Stimulated activated naive B cell treated with anti-CD40 and anti-IgM and Interleukin-4, amounts not matched to agents 10 μg/mL and 1 μg/mL and 100 μg/mL, for 72 hours (primary cell): ENCODE results near the gene HRH2.
"Not testable (repeated sequence)": the region's sequence is repeated elsewhere in the genome, so short reads cannot be mapped to it uniquely, and the experiment has no call there.

Source experiments
- ATAC-seq, 2 donors: fragments of 150-1000 bp; cut with Tn5 transposase; replicated peaks; 2 replicates each; pipeline ENCODE4 v1.10.0; 2021; ENCODE audit warnings: moderate library complexity in 1 of 2
- DNase-seq: peaks from one replicate; pipeline ENCODE4 v3.0.0; 2021
- H3K27ac Mint-ChIP-seq: one replicate; pipeline ENCODE4 v1.8.0; 2022; ENCODE audit warnings: mild to moderate bottlenecking, mixed read lengths
- H3K27me3 Mint-ChIP-seq, 2 donors: one replicate each; pipeline ENCODE4 v1.8.0; 2022; ENCODE audit warnings: mixed read lengths in 2 of 2
- H3K36me3 Mint-ChIP-seq, 2 donors: one replicate each; pipeline ENCODE4 v1.8.0; 2022; ENCODE audit warnings: mixed read lengths in 2 of 2, mild to moderate bottlenecking in 1 of 2
- H3K4me1 Mint-ChIP-seq, 2 donors: one replicate each; pipeline ENCODE4 v1.8.0; 2022; ENCODE audit warnings: mixed read lengths in 2 of 2, mild to moderate bottlenecking in 1 of 2
- H3K4me3 Mint-ChIP-seq, 2 donors: one replicate each; pipeline ENCODE4 v1.8.0; 2022; ENCODE audit warnings: mild to moderate bottlenecking in 2 of 2, mixed read lengths in 2 of 2, moderate library complexity in 1 of 2
- H3K9me3 Mint-ChIP-seq, 2 donors: one replicate each; pipeline ENCODE4 v1.8.0; 2022; ENCODE audit warnings: mixed read lengths in 2 of 2, mild to moderate bottlenecking in 1 of 2

The HRH2 gene

GRCh38 chr5:175714479-175715085 lies 56.7 kb downstream of the HRH2 start:
- no peak for DNase-seq
- H3K9me3 Mint-ChIP-seq, result peaks cover 14 to 16% of the 10 kb centered on the region in 2 donors
- no peak for ATAC-seq
- H3K36me3 Mint-ChIP-seq, result no peaks in the 10 kb centered on the region
- no peak overlapping the region for H3K4me3 Mint-ChIP-seq
- H3K27ac Mint-ChIP-seq, result no peak overlapping the region
- H3K27me3 Mint-ChIP-seq, result peaks cover 20 to 23% of the 10 kb centered on the region in 2 donors
- H3K4me1 Mint-ChIP-seq, result no peaks in the 10 kb centered on the region

- DNase-seq (no peak), ATAC-seq (no peak)
- no peak overlapping the region for H3K4me3 Mint-ChIP-seq
- H3K4me1 Mint-ChIP-seq, result no peaks in the 10 kb centered on the region
- peaks cover 14 to 16% of the 10 kb centered on the region in 2 donors for H3K9me3 Mint-ChIP-seq
- no peak overlapping the region for H3K27ac Mint-ChIP-seq
- H3K27me3 Mint-ChIP-seq, result peaks cover 20 to 24% of the 10 kb centered on the region in 2 donors
- no peaks in the 10 kb centered on the region for H3K36me3 Mint-ChIP-seq
Observed at GRCh38 chr5:175715627-175716522, 58.0 kb downstream of the HRH2 start.

GRCh38 chr5:175717837-175718236 lies 60.0 kb downstream of the HRH2 start:
- Mint-ChIP-seq H3K4me3 (no peak overlapping the region), H3K27me3 (peaks cover 8 to 24% of the 10 kb centered on the region in 2 donors), H3K9me3 (peaks cover 14 to 16% of the 10 kb centered on the region in 2 donors), H3K36me3 (no peaks in the 10 kb centered on the region), H3K27ac (no peak overlapping the region), H3K4me1 (no peaks in the 10 kb centered on the region)
- ATAC-seq (no peak), DNase-seq (no peak)

GRCh38 chr5:175718401-175719108 lies 60.7 kb downstream of the HRH2 start:
- Mint-ChIP-seq H3K9me3 (peaks cover 14 to 16% of the 10 kb centered on the region in 2 donors), H3K36me3 (no peaks in the 10 kb centered on the region), H3K27me3 (peaks cover 8 to 24% of the 10 kb centered on the region in 2 donors), H3K4me1 (no peaks in the 10 kb centered on the region), H3K27ac (no peak overlapping the region), H3K4me3 (no peak overlapping the region)
- ATAC-seq (no peak), DNase-seq (no peak)

GRCh38 chr5:175719109-175719432 lies 61.2 kb downstream of the HRH2 start:
- not testable (repeated sequence) for H3K27ac Mint-ChIP-seq, H3K4me1 Mint-ChIP-seq, H3K4me3 Mint-ChIP-seq, H3K36me3 Mint-ChIP-seq, ATAC-seq, DNase-seq
- Mint-ChIP-seq H3K9me3 (peaks cover 14 to 16% of the 10 kb centered on the region in 2 donors), H3K27me3 (peaks cover 8 to 24% of the 10 kb centered on the region in 2 donors)

- H3K4me3 Mint-ChIP-seq, result no peak overlapping the region
Observed at GRCh38 chr5:175724314-175725275, 66.7 kb downstream of the HRH2 start.

GRCh38 chr5:175728316-175728715 lies 70.4 kb downstream of the HRH2 start:
- Mint-ChIP-seq H3K36me3 (no peaks in the 10 kb centered on the region), H3K27ac (no peak overlapping the region), H3K4me3 (no peak overlapping the region), H3K4me1 (peaks cover 7 to 8% of the 10 kb centered on the region in 2 donors), H3K27me3 (peaks cover 35 to 49% of the 10 kb centered on the region in 2 donors), H3K9me3 (peaks cover 0 to 1% of the 10 kb centered on the region in 2 donors)
- DNase-seq, result no peak
- no peak for ATAC-seq

More at GRCh38 chr5:175724314-175725275, 66.7 kb downstream of the HRH2 start:
- Mint-ChIP-seq H3K27ac (no peak overlapping the region), H3K4me1 (peaks cover 1 to 2% of the 10 kb centered on the region in 2 donors), H3K36me3 (no peaks in the 10 kb centered on the region), H3K27me3 (peaks cover 18 to 21% of the 10 kb centered on the region in 2 donors), H3K9me3 (peaks cover 0 to 1% of the 10 kb centered on the region in 2 donors)
- DNase-seq (no peak), ATAC-seq (no peak)

- peaks cover 7 to 8% of the 10 kb centered on the region in 2 donors for H3K4me1 Mint-ChIP-seq
- peaks cover 42 to 58% of the 10 kb centered on the region in 2 donors for H3K27me3 Mint-ChIP-seq
- H3K27ac Mint-ChIP-seq, result no peak overlapping the region
- no peaks in the 10 kb centered on the region for H3K36me3 Mint-ChIP-seq
- peaks cover 0 to 1% of the 10 kb centered on the region in 2 donors for H3K9me3 Mint-ChIP-seq
- ATAC-seq, result peak; percentile 19 to 28
- no peak overlapping the region for H3K4me3 Mint-ChIP-seq
- DNase-seq, result no peak
Observed at GRCh38 chr5:175728885-175729828, 71.3 kb downstream of the HRH2 start.

- no peak overlapping the region for H3K27ac Mint-ChIP-seq
- H3K4me1 Mint-ChIP-seq, result peaks cover 7 to 8% of the 10 kb centered on the region in 2 donors
- peak; percentile 91 to 97 for ATAC-seq
- H3K4me3 Mint-ChIP-seq, result no peak overlapping the region
- H3K36me3 Mint-ChIP-seq, result no peaks in the 10 kb centered on the region
- H3K27me3 Mint-ChIP-seq, result peaks cover 42 to 59% of the 10 kb centered on the region in 2 donors
- peak; percentile 81 for DNase-seq
- H3K9me3 Mint-ChIP-seq, result peaks cover 0 to 1% of the 10 kb centered on the region in 2 donors
Observed at GRCh38 chr5:175729829-175730277, 72.0 kb downstream of the HRH2 start.

- no peak for ATAC-seq
- H3K27me3 Mint-ChIP-seq, result peaks cover 43 to 59% of the 10 kb centered on the region in 2 donors
Observed at GRCh38 chr5:175731172-175731571, 73.3 kb downstream of the HRH2 start.

GRCh38 chr5:175731756-175732465 lies 74.0 kb downstream of the HRH2 start:
- H3K4me3 Mint-ChIP-seq, result no peak overlapping the region
- no peaks in the 10 kb centered on the region for H3K36me3 Mint-ChIP-seq
- no peak overlapping the region for H3K27ac Mint-ChIP-seq
- no peak for DNase-seq
- peaks cover 7 to 8% of the 10 kb centered on the region in 2 donors for H3K4me1 Mint-ChIP-seq
- peaks cover 0 to 1% of the 10 kb centered on the region in 2 donors for H3K9me3 Mint-ChIP-seq
- ATAC-seq, result no peak
- H3K27me3 Mint-ChIP-seq, result peaks cover 46 to 59% of the 10 kb centered on the region in 2 donors

More at GRCh38 chr5:175731172-175731571, 73.3 kb downstream of the HRH2 start:
- DNase-seq, result no peak
- Mint-ChIP-seq H3K4me3 (no peak overlapping the region), H3K27ac (no peak overlapping the region), H3K4me1 (peaks cover 7 to 8% of the 10 kb centered on the region in 2 donors), H3K36me3 (no peaks in the 10 kb centered on the region), H3K9me3 (peaks cover 0 to 1% of the 10 kb centered on the region in 2 donors)

GRCh38 chr5:175733017-175733416 lies 75.1 kb downstream of the HRH2 start:
- H3K9me3 Mint-ChIP-seq, result no peaks in the 10 kb centered on the region
- no peak for DNase-seq

More at GRCh38 chr5:175733017-175733416, 75.1 kb downstream of the HRH2 start:
- peaks cover 7 to 8% of the 10 kb centered on the region in 2 donors for H3K4me1 Mint-ChIP-seq
- no peak overlapping the region for H3K27ac Mint-ChIP-seq
- H3K36me3 Mint-ChIP-seq, result no peaks in the 10 kb centered on the region
- peaks cover 44 to 63% of the 10 kb centered on the region in 2 donors for H3K27me3 Mint-ChIP-seq
- ATAC-seq, result no peak
- H3K4me3 Mint-ChIP-seq, result no peak overlapping the region
